Coronary artery (tissue), 2 donors: Measurements from ENCODE around the gene P3H1.
A peak's percentile ranks its signal among the peaks of the same experiment; 100 is the strongest.

Experiments used
- DNase-seq: peaks from one replicate; pipeline ENCODE4 v3.0.0-alpha.2; 2017; ENCODE audit warnings: low spot score
- H3K27ac ChIP-seq, 2 donors: fragments of 200-600 bp; sonication (generic); one replicate each; pipeline ENCODE4 v1.5.1; 2016 to 2019
- H3K4me3 ChIP-seq: fragments of 200-600 bp; sonication (generic); 2 replicates; pipeline ENCODE4 v1.5.1; 2016; ENCODE audit warnings: mild to moderate bottlenecking, moderate library complexity
- CTCF ChIP-seq: fragments of 200-600 bp; sonication (generic); IDR thresholded peaks from one replicate; pipeline ENCODE4 v1.5.1; 2019; ENCODE audit warnings: antibody characterized with exemption

The P3H1 gene

GRCh38 chr1:42773420-42773819 is 6.6 kb upstream of the P3H1 start:
- H3K27ac ChIP-seq, result no peak overlapping the region
- no peak for DNase-seq
- no peak for TF ChIP-seq CTCF
- H3K4me3 ChIP-seq, result no peak overlapping the region

- TF ChIP-seq CTCF, result no peak
- no peak overlapping the region for H3K4me3 ChIP-seq
- DNase-seq, result no peak
Measured at GRCh38 chr1:42769811-42770210, 3.0 kb upstream of the P3H1 start.

GRCh38 chr1:42768172-42768571 is 1.3 kb upstream of the P3H1 start:
- H3K27ac ChIP-seq, result no peak overlapping the region
- H3K4me3 ChIP-seq, result peak overlapping the region; percentile 92
- no peak for DNase-seq
- TF ChIP-seq CTCF, result no peak

More at GRCh38 chr1:42769811-42770210, 3.0 kb upstream of the P3H1 start:
- H3K27ac ChIP-seq, result no peak overlapping the region

- TF ChIP-seq CTCF, result no peak
- Histone ChIP-seq H3K4me3 (peak overlapping the region; percentile 92), H3K27ac (peak overlapping the region; percentile 68 to 98)
- DNase-seq, result no peak
Measured at GRCh38 chr1:42767510-42768000, 727 bp upstream of the P3H1 start.

- no peak for DNase-seq
- Histone ChIP-seq H3K4me3 (peak overlapping the region; percentile 92), H3K27ac (peak overlapping the region; percentile 77 to 98)
- TF ChIP-seq CTCF, result no peak
Measured at GRCh38 chr1:42765832-42766740, 742 bp downstream of the P3H1 start.

GRCh38 chr1:42765269-42765668 is 1.6 kb downstream of the P3H1 start:
- peak overlapping the region; percentile 92 for H3K4me3 ChIP-seq
- no peak for TF ChIP-seq CTCF
- DNase-seq, result no peak
- H3K27ac ChIP-seq, result peak overlapping the region; percentile 77 to 98

GRCh38 chr1:42762269-42762668 is 4.6 kb downstream of the P3H1 start:
- H3K27ac ChIP-seq, result no peak overlapping the region

More at GRCh38 chr1:42762269-42762668, 4.6 kb downstream of the P3H1 start:
- no peak for TF ChIP-seq CTCF
- H3K4me3 ChIP-seq, result no peak overlapping the region
- no peak for DNase-seq
